NCI-H2029 (cell line): ENCODE data around the gene RBPJ.

ENCODE experiments used
- DNase-seq: peaks from one replicate; lab custom pipeline; 2025; lab: John Stamatoyannopoulos, UW

RBPJ gene

DNA sequence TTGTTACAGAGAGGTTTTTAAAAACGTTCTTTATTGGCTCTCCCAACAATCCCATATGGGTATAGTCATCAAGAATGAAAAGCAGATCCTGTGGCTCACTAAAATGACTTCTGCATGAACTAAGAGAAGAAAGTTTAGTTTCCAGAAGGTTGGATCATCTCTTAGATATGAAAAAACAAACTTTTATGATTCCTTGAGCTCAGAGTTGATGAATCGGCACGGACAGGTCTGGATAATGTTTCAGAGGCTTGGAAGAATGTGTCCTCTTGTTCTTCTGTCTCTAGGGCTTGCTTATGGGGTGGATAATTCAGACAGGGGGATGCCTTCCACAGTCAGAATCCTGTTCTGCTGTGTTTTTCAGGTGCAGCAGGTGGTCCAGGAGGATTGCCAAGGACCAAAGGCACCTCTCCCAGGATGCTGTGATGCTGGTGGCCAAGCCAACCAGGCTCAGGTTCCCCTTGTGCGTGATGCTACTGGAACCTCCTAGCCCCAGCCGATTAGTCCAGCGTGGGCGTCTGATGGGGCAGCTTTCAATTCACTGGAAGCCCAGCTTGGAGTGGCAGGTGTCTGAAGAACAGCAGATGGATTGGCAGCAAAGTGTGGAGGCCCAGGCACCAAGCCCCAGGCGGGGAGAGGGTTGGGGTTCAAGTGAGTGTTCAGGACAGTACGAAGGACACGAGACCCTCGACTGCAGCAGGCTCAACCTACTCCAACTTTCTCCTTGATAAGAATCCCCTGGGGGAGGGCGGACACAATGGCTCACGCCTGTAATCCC is 139.1 kb downstream of the RBPJ start:
- no peak for DNase-seq

DNA sequence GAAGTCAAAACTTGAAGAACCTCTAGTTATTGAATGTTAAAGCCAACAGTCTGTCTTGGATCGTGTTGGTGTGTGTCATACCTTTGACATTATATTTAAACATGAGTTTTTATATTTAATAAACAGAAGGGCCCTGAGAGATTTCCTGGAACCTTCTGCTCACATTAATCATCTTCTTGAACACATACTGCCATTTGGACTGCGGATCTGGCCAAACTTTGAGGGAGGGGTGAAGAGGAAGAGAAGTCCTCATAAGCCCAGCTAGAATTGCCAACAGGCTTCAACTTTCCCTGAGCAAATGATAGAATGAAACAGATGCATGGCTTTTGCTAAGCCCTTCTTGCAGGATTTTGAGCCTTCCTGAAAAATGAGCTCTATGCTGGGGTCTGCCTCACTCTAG is 142.1 kb downstream of the RBPJ start:
- no peak for DNase-seq

- no peak for DNase-seq
Observed at GRCh38 chr4:26463386-26463785, 142.6 kb downstream of the RBPJ start.

DNA sequence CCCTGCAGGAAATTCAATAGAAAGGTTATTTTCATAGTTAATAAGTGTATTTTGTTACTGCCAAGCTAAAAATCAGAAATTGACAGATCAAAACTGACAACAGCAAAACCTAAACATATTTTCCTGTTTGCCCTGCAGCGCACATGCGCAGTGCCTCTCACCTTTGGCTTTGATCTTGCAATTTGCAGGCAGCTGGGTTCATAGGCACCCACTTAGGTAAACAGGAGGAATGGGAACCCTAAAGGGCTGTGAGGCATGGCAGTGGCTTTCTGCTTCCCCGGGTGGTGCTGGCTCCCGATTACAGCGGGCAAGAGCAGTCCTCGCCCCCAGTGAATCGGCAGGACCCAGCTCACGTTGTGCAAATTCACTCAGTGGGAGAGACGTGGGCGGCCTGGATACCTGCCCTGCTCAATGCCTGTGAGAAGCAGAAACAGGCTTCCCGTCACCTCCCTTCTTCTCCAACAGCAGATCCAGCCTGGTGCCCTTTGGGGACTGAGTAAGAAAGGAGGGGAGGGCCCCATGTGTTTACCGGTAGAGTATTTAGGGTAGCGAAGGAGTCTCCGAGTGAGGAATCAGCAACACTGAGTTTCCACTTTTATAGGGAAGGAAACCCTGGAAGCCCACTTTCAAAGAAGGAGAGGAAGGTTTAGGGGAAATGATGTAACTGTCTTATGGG is 143.7 kb downstream of the RBPJ start:
- DNase-seq = no peak

DNA sequence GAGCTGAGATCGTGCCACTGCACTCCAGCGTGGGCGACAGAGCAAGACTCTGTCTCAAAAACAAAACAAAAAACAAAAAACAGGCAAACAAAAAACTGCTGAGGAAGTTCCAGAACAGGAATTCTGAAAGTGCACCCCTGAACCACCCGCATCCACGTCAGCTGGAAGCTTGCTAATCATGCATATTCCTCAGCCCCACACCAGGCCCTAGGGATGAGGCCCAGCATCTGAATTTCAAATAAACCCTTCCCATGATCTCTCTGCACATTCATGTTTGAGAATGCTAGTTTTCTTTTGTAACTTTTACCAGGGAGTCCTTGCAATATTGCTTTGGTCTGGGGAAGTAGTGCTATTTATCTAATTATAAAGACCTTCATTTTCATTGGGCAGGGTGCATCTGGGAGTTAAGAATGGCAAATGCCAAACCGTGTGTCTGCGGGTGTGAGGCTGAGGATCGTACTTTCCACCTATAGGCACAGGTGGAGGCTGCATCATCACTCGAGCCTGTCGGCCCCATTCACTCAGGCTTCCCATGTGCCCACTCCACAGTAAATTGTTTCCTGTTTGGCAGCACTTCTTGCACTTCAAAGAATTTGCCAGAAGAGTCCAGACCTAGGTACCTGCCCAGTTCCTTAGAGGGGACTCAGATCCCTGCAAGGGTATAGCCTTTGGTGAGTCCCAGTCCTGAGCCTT is 145.9 kb downstream of the RBPJ start:
- no peak for DNase-seq

GRCh38 chr4:26467724-26468123 is 146.9 kb downstream of the RBPJ start:
- no peak for DNase-seq

DNA sequence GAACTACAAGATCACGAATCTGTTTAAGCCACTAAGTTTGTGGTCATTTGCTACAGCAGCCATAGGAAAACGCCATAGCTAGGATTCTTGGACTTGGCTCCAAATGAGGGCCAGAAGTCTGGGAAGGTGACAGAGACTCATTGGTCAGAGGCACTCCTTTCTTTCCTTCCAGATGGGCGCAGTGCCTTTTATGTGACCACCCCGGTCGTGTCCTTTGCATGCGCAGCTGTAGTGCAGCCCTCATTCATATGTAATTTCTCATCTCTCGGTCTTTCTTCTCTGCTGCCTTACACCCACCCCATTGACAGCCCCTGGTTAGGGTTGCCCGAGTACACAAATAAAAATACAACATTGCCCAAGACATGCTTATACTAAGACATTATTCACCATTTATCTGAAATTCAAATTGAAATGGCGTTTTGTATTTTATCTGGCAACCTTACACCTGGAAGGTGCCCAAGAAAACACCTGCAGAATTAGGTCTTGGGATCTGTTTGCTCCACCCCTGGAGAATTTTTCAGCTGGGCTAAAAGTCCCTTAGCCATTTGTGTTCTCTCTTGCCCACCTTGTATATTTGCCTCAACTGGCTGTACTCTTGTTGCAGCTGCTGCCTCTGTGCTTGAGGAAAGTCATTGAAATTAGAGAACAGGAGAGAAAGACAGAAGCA is 147.6 kb downstream of the RBPJ start:
- DNase-seq = no peak

GRCh38 chr4:26468977-26469376 is 148.2 kb downstream of the RBPJ start:
- DNase-seq = no peak

DNA sequence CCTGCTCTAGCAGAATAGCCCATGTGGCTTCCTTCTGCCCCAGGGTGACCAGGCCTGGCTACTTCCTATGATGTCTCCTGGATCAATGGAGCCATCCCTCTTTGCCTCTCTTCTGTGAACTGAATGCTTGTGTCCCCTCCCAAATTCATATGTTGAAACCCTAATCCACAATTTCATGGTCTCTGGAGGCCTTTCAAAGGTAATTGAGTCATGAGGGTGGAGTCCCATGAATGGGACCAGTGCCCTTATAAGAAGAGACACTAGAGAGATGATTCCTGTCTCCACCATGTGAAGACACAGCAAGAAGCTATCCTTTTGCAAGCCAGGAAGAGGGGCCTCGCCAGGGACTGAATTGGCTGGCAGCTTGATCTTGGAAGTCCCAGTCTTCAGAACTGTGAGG is 151.1 kb downstream of the RBPJ start:
- DNase-seq = no peak

GRCh38 chr4:26473893-26474292 is 153.1 kb downstream of the RBPJ start:
- no peak for DNase-seq

- DNase-seq = no peak
Observed at GRCh38 chr4:26474551-26474950, 153.7 kb downstream of the RBPJ start.

DNA sequence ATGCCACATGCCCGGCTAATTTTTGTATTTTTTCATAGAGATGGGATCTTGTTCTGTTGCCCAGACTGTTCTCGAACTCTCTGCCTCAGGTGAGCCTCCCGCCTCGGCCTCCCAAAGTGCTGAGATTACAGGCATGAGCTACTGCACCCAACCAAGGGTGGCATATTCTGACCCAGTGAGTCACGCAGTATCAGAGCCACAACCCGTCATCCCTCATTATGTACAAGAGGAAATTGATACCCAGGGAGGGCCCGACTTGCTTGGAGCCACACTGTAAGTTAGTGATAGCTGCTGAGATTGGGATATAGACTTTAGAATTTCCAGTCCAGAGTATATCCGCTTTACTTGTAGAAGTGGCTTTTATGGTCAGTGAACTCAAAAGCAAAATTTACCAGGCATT is 154.9 kb downstream of the RBPJ start:
- no peak for DNase-seq

DNA sequence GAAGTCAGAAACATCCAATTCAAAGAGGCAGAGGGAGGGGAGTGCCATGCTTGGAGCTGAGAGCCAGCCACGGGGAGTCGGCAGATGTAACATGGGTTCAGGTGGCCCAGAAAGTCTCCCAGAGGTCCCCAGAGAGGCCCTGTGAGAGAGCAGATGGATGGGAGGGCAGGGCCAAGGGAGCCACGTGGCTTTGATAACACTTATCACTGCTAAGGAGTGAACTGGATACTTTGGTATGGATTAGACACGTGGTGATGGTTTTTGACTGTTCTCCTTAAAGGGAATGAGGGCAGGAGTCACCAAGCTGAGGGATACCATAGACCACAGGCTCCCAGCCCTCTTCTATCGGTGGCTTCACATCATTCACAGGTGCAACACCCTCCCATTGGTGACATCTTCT is 155.7 kb downstream of the RBPJ start:
- no peak for DNase-seq

GRCh38 chr4:26478330-26478729 is 157.5 kb downstream of the RBPJ start:
- no peak for DNase-seq

GRCh38 chr4:26482508-26483462 is 162.0 kb downstream of the RBPJ start:
- DNase-seq = no peak

DNA sequence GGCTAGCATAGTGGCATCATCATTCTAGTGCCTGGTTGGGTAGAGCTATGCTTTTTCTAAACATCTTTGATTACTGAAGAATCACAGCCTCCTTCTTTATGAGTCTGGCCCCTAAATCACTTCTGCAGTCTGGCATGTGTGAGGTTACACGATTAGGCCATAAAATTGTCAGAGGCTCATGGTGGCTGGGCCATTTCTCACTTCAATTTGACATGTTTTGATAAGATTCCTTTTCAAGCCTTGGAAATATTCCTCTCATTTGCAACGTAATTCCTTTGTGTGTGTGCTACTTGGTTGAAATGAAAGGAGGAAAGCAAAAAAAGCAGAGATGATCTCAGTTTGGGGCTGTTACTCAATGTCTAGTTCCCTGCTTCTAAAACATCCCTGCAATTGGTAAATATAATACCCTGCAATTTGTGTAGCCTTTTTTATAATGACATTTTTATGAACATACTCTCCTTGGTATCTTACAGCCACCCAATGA is 163.3 kb downstream of the RBPJ start:
- no peak for DNase-seq

DNA sequence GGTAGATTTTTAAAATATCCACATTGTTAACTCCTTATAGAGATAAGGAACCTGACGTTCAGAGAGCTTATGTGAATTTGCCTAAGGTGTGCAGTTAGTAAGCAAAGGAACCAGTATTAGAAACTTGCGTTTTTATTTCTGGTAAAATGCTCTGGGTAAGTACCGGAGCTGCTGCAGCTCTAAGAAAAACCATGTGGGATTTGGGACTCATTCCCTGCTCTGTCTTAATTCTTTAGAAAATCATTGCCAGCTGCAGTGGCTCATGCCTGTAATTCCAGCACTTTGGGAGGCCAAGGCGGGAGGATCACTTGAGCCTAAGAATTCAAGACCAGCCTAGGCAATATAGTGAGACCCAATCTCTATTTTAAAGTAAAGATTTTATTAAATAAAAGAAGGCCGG is 163.7 kb downstream of the RBPJ start:
- DNase-seq = no peak
